Measurements from ENCODE around the gene B4GALNT4.

DNA sequence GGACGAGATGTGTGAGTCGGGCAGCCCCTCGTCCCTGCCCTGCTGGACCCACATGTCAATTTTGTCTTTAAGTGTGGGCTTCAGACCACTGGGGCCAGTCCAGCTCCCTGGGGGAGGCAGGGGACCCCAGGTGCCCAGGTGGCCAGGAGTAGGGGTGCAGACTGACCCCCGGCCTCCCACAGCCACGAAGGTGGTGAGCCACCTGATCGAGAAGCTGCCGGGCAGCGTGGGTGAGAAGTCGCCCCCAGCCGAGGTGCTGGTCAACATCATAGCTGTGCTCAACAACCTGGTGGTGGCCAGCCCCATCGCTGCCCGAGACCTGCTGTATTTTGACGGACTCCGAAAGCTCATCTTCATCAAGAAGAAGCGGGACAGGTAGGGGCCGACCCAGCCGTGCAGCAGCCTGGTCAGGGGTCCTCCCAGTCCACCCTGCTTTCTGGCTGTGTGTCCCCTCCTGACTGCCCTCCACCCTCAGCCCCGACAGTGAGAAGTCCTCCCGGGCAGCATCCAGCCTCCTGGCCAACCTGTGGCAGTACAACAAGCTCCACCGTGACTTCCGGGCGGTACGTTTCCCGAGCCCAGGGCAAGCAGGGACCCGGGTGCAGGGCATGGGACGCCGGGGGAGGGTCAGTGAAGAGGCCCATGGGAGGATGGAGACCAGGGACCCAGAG lies 34.6 kb downstream of the B4GALNT4 start:
- TF ChIP-seq TAF1 (IDR thresholded peaks at IDR 0.05; ENCODE audit: low read depth, low read length) (no peak), POU2F2 (IDR thresholded peaks at IDR 0.05; ENCODE audit: low read depth, low read length) (no peak)
